GM20431 (cell line): ENCODE measurements around the gene DPP6.

ENCODE experiments used
- in situ Hi-C: fragments of 300-500 bp; cut with MseI, MboI; formaldehyde crosslinking; loops from one replicate; pipeline ENCODE4 v1.15.0; 2020; ENCODE audit warnings: low sequenced_read_pairs; ENCODE audit not compliant: unreplicated experiment

Gene DPP6

DNA sequence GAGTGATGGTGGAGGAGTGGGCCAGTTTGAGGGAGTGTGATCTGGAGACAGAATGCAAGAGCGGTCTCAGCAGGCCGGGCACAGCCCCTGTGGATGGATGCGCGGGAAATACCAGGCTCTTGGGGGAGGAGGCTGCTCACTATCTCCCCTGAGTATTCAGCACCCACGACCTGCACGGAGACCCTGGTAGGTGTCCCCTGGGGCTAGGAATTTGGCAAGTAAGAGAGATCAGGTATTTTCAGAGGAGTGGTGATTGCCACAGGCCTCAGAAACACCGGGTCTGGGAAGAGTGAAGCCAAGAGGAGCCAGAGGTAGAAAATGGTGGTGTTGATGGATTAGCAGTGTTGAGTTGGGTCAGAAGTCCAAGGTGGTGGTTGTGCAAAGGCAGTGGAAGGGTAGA is 524.4 kb downstream of the DPP6 start:
- in situ Hi-C loops: no loop called here

DNA sequence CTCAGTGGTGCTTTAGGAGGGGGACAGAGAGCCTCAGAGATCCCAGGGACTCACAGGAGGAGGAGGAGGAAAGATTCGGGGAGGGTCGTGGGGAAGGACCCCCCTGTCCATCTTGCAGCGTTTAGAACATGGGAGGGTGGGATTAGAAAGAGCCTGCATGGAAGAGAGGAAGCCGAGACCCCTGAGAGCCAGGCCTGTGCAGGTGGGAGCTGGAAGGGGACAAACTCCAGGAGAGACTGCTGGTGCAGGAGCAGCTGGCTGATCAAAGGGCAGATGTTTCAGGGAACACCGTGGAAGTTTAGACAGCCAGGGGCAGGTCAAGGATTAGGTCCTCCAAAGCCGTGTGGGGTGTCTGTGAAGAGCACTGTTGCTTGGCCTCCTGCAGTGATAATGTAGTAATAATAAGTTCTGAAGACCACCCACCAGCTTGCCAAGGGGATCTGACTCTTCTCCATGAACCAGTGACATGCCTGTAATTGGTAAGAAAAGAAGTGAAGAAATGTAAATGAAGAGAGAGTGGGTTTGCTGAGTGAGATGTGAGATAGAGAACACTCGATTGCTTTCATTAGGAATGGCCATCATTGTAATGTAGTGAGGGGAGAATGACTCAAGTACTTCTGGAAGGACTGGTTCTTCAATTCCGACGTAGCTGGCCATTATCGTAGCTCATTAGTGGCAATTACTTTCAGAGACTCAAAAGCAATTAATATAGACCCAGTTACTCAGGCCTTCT is 525.1 kb downstream of the DPP6 start:
- in situ Hi-C loops: no loop called here

DNA sequence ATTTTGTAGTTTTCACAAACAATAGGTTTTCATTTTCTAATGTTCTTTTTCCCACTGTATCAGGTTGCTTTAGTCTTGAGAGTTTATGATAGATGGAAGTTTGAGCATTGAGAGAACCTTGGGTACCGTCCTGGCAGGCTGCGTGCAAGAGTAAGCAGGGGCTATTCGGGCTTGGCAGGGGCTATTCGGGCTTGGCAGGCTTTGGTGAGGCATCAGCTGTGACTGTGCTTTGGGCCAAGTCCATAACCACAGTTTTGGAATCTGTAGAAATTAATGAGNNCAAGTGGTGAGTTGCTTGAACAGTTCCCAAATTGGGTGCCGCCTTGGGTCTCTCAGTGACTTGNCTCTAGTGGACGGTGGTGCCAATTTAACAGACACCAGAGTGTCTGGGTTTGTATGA is 526.1 kb downstream of the DPP6 start:
- in situ Hi-C loops: no loop called here

DNA sequence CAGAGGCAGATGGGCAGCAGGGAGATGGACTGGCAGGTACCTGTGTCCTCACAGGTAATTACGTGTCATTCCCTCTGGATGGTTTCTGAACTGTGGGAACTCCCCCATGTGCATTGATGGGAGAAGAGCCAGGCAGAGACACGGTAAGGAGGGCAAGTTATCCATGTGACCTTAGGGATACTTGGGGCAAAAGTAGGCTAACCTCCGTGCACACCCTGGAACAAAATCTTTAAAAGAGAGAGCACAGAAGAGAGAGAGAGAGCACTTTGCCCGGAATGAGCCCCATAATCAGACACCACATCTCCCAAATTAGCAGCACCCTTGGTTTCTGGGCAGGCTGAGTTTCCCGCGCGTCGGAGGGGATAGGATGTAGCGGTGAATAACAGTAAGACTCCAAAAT is 527.5 kb downstream of the DPP6 start:
- in situ Hi-C loops: no loop called here

DNA sequence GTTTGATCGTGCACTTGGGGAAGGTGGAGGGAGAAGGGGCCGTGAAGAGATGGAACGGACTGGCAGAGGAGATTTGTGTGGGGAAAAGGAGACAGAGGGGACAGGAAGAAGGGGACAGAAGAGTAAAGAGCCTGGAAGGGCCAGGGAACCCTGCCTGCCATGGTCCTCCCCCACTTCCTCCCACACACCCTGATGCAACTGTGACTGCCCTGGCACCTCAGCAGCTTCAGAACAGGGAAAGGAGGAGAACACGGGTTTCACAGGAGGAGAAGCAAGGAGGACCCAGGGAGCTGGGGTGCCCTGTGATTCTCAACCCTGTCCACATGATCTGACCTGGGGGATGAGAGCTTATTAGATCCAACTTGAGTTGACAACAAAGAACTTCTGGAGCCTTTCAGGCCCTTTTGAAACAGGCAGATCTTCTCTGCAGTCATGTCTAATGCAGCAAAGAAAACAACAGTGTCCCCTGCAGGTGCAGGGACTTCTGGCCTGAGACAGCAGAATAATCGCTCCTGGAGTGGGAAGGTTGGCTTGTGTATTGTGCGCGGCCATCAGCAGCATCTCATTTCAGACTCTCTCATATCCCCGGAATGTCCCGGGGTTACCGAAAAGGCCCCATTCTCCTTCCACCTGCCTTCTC is 529.2 kb downstream of the DPP6 start:
- in situ Hi-C loops: no loop called here

DNA sequence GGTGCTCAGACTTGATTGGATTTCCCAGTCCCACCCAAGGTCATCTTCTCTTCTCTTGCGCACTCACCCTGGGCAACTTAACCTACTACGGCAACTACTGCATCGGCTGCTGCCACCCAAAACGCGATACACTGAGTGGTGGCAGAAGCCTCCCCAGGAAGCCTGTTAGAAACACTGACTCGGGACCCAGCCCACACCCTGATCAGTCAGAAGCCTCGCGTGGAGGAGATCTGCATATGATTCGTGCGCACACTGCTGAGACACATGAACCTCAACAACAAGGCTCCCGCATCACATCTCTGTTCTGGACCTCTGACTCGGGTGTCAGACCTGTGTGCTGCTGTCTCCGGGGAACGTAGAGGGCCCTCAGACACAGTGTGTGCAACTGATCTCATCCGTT is 531.3 kb downstream of the DPP6 start:
- in situ Hi-C loops: no loop called here

DNA sequence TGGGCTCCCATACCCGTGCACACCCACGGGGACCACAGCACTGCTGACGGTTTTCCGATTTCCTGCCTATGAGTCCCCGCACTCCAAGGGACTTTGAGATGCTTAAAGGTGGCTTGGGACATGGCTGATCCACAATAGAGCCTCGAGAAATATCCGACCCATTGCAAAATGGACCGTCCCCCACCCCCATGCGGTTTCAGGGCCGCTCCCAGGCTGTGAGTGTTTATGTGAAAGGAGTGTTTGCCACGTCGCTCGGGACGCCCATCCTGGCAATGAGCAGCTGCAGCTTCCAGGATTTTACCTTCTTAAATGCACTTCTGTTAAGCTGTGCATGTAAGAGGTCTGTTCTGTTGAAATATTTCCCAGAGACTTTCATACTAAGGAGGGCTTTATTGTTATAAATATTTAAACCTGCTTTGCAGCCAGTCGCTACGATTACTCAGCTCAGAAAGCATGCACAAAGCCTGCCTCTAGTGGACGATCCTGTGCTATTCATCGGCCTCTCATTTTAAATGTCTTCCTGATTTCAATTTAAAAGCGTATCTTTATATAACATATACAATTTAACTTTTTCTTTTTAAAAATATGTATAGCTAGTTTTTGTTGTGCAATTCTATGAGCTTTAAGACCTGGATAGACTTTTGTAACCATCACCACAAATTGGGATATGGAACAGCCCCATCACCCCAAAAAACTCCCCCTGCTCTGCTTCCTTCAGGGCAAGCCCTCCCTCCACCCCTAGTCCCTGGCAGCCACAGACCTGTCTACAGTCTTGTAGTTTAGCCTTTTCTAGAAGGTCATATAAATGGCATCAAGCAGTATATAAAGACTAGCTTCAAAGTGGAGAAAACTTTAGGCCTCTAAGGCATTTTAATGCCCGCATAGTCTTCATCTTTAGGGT is 532.4 kb downstream of the DPP6 start:
- in situ Hi-C loops: no loop called here

DNA sequence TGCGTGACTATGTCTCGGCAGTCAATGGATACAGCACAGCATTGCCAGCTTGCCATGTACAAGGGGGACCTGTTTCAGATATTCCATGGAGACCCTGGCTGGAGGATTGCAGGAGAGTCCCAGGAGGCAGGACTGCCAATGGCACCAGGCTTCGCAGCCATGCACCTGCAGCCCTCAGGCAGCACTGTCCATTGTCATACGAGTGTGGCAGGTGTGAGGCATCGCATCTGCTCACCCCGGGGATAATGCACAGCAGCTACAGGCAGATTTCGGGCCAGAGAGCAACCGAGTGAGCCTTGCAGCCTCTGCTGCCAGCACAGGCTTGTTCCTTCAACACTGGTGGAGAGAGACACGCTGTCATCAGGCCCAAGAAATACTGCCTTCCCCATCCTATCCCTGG is 535.6 kb downstream of the DPP6 start:
- in situ Hi-C loops: no loop called here

DNA sequence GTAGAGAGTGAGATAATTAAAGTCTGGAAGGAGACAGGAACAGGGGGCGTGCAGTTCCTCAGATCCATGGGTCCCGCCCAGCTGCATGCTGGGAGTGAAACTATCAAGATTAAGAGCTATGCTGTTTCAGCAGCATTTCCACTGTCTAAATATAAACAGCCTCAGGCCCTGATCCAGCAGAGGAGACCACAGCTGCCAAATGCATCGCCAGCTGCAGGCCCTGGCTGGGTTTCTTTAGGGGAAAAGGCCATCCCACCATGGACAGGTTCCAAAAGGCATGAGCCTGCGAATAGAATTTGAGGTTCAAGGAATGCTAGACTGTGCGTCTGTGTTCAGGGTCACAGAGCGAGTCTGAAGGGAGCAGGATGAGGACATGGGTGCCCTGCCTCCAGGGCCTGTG is 539.3 kb downstream of the DPP6 start:
- in situ Hi-C loops: no loop called here

DNA sequence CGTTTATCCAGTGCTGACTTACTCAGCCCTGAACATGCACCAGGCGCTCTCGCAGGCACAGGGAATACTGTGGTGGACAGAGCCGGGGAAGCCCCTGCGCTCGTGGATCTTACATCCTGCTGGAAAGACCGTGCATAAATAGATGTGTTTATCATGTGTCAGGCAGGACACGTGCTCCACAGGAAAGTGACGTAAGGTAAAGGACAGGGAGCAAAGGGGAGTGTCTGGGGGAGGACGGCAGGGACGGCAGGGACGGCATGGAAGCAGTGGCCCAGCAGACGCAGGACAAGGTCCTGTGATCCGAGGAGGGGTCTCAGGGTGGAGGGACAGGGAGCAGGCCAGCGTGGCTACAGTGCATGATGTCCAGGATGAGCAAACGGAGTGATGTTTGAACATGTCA is 540.2 kb downstream of the DPP6 start:
- in situ Hi-C loops: no loop called here

DNA sequence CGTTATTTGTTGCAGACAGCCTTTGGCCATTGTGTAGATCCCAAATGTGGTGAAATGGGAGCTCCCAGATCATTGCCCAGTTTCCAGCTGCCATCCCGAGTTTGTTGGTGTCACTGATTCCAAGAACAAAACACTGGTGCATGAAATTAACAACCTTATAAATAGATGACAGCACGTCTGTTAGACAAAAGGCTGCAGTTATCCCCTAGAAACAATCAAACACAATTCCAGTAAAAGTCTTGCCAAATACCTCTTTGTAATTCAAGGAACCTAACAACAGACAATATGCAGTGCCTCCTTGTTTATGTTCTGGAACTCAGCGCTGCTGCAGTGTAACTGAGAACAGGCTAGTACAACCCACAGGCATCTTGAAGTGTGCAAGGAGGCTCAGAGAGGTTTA is 546.2 kb downstream of the DPP6 start:
- in situ Hi-C loops: no loop called here

DNA sequence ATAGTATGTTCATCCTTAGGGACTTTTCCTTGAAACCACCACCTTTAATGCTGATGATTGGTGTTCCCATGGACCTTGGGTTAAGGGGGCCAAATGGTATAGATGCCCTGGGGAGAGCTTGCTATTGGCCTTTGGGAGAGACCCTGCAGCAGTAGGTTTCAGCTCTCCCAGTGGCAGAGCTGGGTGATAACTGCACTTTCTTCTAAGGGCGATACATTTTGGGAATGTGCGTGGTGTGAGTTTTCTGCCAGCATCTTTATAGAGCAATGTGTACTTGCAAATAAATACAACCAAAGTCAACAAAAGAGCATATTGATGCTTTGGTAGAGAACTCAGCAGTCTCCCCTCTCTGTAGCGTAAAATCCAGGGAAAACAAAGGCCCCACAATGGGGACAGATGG is 546.7 kb downstream of the DPP6 start:
- in situ Hi-C loops: no loop called here

DNA sequence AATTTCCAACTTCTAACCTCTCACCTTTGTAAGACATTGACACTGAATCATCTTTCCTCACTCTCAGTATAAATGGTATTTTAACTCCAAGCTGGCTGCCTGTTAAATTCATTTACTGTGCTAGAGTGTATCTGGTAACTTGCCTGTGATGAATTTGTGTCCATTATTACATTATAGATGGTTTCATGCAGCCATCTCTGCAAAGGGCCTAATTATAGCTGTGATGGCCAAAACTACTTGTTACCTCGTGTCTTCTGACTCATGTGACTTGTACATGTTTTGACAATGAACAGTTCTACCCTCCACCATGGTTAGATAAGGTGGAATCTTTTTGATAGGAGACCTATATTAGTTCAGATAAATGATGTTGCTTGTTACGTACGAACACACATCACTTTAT is 558.7 kb downstream of the DPP6 start:
- in situ Hi-C loops: no loop called here

DNA sequence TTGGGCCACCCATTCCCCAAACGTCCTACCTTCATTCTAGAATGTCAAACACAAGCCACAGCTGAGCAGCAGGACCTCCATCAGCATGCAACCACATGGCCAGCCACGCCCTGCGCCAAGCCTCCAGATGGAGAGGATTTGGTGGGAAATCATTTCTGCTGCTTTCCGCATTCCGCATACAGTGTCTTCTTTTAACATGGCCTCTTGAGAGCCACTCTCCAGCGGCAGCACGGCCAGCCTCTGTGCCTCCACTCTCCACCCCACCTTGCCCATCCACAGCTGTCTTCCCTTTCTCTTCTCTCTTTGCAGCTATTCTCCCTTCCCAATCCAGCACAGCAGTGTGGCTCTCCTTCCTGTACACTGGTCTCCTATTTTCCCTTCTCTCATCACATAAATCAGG is 561.6 kb downstream of the DPP6 start:
- in situ Hi-C loops: no loop called here

DNA sequence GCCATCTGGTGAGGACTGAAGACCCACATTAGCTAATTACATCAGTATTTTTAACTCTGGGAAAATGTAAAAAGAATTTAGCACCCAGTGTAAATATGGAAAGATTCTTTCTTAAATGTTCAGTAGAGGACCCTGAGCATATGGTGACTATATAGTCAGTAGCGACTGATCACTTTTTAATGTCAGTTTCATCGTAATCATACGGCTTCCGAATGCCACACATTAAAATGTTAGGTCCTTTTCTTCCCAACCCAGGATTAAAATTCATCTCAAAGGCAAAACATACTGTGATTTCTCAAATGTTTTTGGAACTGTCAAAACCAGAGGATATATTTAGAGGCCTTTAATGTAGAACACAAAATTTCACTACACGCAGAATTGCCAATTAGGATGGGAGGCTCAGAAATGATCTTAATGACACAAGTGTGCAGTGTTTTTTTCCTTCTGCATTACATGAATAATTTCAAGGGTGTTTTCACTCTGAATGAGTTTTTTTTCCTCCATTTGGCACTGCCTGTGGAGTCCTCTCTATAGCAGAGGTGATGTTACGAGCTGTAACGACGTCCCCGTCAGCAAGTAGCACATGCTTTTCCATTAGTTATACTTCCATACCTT is 568.0 kb downstream of the DPP6 start:
- in situ Hi-C loops: no loop called here

DNA sequence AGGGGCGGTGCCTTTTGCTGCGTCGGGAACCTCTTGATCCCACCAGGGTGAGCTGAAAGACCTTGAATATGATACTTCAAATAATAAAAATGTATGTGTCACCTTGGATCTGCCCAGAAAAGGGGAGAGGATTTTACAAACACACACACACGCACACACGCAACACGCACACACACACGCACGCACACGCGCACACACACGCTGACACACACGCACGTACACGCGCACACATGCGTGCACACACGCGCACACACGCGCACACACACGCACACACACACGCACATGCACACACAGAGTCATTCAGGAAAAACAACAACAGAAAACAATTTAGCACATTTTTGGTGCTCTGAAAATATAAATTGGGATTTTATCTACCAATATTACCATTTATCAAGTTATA is 571.2 kb downstream of the DPP6 start:
- in situ Hi-C loops: no loop called here

DNA sequence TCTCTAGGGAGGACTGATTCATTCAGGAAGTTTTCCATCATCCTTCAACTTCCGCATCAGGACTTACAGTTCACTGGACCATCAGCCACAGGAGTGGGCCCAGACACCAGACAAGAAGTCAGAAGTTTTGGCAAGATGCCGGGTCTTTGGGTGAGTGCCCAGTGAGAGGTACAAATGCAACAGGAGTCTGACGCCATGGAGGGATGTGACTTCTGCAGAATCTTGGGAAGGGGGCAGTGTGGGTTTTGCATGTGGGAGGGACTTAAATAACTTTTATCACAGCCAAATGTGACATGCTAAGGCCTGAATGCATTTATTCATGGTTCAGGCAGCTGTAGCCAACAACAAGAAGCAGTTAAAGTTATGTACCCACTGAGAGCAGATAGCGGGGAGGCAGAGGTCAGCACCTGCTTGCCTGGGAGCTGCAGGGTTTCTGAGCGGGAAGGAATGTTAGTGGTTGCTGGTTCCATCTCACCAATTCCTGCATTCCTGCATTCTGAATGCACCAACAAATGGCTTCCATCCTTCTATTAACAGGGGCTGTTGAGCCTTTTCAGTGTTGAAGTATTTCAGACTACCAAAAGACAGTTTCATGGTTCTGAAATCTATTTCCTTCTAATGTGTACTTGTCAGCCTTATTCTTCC is 575.6 kb downstream of the DPP6 start:
- in situ Hi-C loops: no loop called here

DNA sequence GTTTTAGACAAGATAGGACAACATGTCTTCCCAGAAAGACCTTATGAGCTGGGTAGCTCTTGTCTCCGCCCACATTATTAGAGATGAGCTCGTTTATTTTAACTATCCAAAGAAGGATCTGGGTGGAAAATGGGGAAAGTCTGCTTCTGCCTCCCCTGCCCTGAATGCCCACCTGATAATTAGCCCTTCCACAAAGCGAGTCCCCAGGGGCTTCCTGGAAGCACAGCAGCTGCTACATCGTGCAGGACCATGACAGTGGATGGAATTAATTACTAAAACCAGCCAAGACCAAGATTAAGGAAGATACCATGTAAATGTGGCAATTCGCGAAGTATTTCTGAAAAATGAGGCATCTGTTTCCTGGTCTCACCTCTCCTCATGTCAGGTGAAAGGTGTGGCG is 576.4 kb downstream of the DPP6 start:
- in situ Hi-C loops: no loop called here

DNA sequence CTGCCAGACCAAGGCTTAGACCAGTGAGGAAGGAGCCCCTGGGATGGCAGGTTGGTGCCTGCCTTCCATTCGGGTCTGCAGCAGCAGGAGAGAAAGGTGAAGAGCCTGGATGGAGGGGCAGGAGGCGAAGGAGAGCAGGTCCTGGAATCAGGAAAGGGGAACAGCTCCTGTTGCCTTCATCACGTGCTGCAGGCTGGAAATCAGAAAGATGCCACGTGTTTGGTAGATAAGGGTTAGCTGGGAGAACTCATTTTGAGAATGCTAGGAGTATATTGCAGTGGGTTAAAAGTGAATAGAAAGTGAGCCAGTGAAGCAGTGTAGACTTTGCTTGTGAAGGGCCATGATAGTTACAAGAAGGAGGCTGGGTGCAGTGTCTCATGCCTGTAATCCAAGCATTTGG is 579.0 kb downstream of the DPP6 start:
- in situ Hi-C loops: no loop called here

DNA sequence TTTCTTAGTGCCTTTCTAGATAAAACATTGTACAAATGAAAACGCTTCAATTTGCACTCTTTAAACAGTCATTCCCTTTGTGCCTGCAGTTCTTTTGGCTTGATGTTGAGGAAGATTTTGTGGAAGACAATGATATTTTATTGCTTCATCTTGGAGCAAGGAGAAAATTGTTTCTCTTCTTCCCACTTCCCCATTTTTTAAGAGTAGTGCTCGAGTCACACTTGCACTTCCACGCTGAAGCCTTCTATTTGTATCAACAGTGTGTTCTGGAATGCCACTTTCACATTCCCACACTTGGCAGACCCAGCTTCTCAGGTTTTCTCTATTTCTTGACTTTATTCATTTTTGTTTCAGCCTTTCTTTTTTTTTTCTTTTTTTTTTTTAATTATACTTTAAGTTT is 581.4 kb downstream of the DPP6 start:
- in situ Hi-C loops: no loop called here
